Measurements from ENCODE around the gene TFCP2L1.

The TFCP2L1 gene

GRCh38 chr2:121184248-121184862 lies 100.6 kb downstream of the TFCP2L1 start:
- H3K9ac ChIP-seq (ENCODE audit: low read length) = no peak overlapping the region
- H3K36me3 ChIP-seq (ENCODE audit: control insufficient read depth, insufficient read depth, low read length) = no peaks in the 10 kb centered on the region
- no peak overlapping the region for H3K4me3 ChIP-seq (ENCODE audit: low read depth, low read length)
- no peak overlapping the region for H3K27ac ChIP-seq (ENCODE audit: low read depth, low read length)
- no peaks in the 10 kb centered on the region for H3K9me3 ChIP-seq (ENCODE audit: control insufficient read depth, insufficient read depth, low read depth, low read length)
- H3K27me3 ChIP-seq (ENCODE audit: control insufficient read depth, insufficient read depth, low read length) = no peaks in the 10 kb centered on the region
- no peaks in the 10 kb centered on the region for H3K4me1 ChIP-seq (ENCODE audit: control insufficient read depth, insufficient read depth, low read length)

DNA sequence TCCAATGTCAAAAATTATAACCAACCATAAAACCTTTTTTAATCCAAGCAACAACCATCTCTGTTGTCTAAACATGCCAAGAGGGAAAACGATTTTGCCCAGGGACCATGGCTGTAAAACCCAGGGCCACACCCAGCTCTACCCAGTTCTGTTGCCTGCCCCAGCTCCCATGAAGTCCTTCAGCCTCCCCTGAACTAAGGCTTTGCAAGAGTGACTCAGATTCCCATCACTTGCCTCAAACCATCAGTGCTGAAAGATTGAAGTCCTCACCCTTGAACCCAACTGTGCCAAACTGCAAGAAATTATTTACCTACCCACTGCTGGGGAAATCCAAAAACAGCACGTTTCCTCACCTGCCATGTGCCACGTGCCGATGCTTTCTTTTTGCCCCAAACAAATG lies 102.5 kb downstream of the TFCP2L1 start:
- Histone ChIP-seq H3K9me3 (ENCODE audit: control insufficient read depth, insufficient read depth, low read depth, low read length) (no peaks in the 10 kb centered on the region), H3K4me3 (ENCODE audit: low read depth, low read length) (no peak overlapping the region), H3K36me3 (ENCODE audit: control insufficient read depth, insufficient read depth, low read length) (no peaks in the 10 kb centered on the region), H3K27ac (ENCODE audit: low read depth, low read length) (no peak overlapping the region), H3K9ac (ENCODE audit: low read length) (no peak overlapping the region), H3K4me1 (ENCODE audit: control insufficient read depth, insufficient read depth, low read length) (no peaks in the 10 kb centered on the region), H3K27me3 (ENCODE audit: control insufficient read depth, insufficient read depth, low read length) (no peaks in the 10 kb centered on the region)

GRCh38 chr2:121179467-121179866 lies 105.5 kb downstream of the TFCP2L1 start:
- H3K27ac ChIP-seq (ENCODE audit: low read depth, low read length) = no peak overlapping the region
- no peaks in the 10 kb centered on the region for H3K9me3 ChIP-seq (ENCODE audit: control insufficient read depth, insufficient read depth, low read depth, low read length)
- no peak overlapping the region for H3K9ac ChIP-seq (ENCODE audit: low read length)
- no peaks in the 10 kb centered on the region for H3K27me3 ChIP-seq (ENCODE audit: control insufficient read depth, insufficient read depth, low read length)
- no peak overlapping the region for H3K4me3 ChIP-seq (ENCODE audit: low read depth, low read length)
- no peaks in the 10 kb centered on the region for H3K4me1 ChIP-seq (ENCODE audit: control insufficient read depth, insufficient read depth, low read length)
- H3K36me3 ChIP-seq (ENCODE audit: control insufficient read depth, insufficient read depth, low read length) = no peaks in the 10 kb centered on the region

- Histone ChIP-seq H3K27me3 (ENCODE audit: control insufficient read depth, insufficient read depth, low read length) (no peaks in the 10 kb centered on the region), H3K9ac (ENCODE audit: low read length) (no peak overlapping the region), H3K9me3 (ENCODE audit: control insufficient read depth, insufficient read depth, low read depth, low read length) (no peaks in the 10 kb centered on the region), H3K4me3 (ENCODE audit: low read depth, low read length) (no peak overlapping the region), H3K36me3 (ENCODE audit: control insufficient read depth, insufficient read depth, low read length) (no peaks in the 10 kb centered on the region), H3K27ac (ENCODE audit: low read depth, low read length) (no peak overlapping the region), H3K4me1 (ENCODE audit: control insufficient read depth, insufficient read depth, low read length) (no peaks in the 10 kb centered on the region)
Measured at GRCh38 chr2:121178730-121179129, 106.3 kb downstream of the TFCP2L1 start.

DNA sequence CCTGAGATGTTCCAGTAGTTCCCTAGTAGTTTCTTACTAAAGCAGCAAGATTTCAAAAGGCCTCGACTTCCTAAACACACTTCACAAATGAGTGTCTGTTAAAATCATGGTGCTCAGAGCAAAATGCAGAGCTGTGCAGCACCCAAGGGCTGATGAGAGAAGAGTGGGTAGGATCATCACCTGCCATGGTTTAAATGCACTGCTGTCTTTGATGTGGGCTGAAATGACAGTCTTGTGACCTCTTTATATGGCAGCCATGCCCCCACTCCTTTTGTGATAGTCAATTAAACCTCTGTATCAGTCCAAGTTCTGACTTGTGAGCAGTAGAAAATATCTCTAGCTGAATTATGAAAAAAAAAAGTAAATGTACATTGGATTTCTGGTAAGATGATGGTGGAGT lies 107.1 kb downstream of the TFCP2L1 start:
- no peak overlapping the region for H3K27ac ChIP-seq (ENCODE audit: low read depth, low read length)
- H3K4me1 ChIP-seq (ENCODE audit: control insufficient read depth, insufficient read depth, low read length) = no peaks in the 10 kb centered on the region
- no peaks in the 10 kb centered on the region for H3K36me3 ChIP-seq (ENCODE audit: control insufficient read depth, insufficient read depth, low read length)
- no peak overlapping the region for H3K4me3 ChIP-seq (ENCODE audit: low read depth, low read length)
- H3K9me3 ChIP-seq (ENCODE audit: control insufficient read depth, insufficient read depth, low read depth, low read length) = no peaks in the 10 kb centered on the region
- H3K9ac ChIP-seq (ENCODE audit: low read length) = no peak overlapping the region
- H3K27me3 ChIP-seq (ENCODE audit: control insufficient read depth, insufficient read depth, low read length) = no peaks in the 10 kb centered on the region

DNA sequence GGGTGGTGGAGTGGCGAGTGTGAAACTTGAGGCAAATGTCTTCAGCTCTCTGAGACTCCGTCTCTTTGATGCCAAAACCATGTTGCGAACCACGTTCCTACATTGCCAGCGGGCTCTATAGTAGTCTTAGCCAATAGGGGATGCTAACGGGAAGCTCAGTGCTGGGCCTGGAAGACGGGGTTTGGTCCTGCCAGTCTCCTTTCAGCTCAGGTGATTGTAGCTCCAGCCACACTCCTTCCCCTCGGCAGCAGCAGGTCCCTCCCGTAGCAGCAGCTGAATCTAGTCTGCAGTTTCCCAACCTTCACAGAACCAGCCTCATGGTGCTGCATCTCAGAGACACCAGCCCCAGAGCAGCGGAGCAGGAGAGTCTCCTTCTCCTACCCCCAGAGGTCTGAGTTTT lies 109.7 kb downstream of the TFCP2L1 start:
- no peaks in the 10 kb centered on the region for H3K36me3 ChIP-seq (ENCODE audit: control insufficient read depth, insufficient read depth, low read length)
- H3K27me3 ChIP-seq (ENCODE audit: control insufficient read depth, insufficient read depth, low read length) = no peaks in the 10 kb centered on the region
- H3K4me3 ChIP-seq (ENCODE audit: low read depth, low read length) = no peak overlapping the region
- no peak overlapping the region for H3K9ac ChIP-seq (ENCODE audit: low read length)
- H3K9me3 ChIP-seq (ENCODE audit: control insufficient read depth, insufficient read depth, low read depth, low read length) = 0 out of 2 replicates have a peak, but pooled peaks cover 5% of the 10 kb centered on the region
- no peaks in the 10 kb centered on the region for H3K4me1 ChIP-seq (ENCODE audit: control insufficient read depth, insufficient read depth, low read length)
- no peak overlapping the region for H3K27ac ChIP-seq (ENCODE audit: low read depth, low read length)

DNA sequence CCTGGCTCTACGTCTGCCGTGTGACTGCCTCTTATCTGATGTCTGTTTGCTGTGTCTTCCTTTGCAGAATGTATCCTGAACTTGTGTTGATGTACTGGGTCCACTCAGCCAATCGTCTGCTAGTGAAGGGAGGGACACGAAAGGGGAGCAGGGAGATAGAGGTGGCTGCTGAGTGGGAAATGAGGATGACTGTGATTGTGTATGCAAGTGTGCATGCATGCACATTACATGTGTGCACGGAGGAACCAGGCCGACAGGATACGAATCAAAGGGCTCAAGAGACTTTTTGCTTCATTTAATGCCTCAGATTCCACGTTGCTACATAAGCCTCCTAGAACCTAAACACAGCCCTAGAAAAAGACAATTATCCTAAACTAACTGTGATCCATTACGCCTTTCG lies 111.2 kb downstream of the TFCP2L1 start:
- Histone ChIP-seq H3K36me3 (ENCODE audit: control insufficient read depth, insufficient read depth, low read length) (no peaks in the 10 kb centered on the region), H3K9me3 (ENCODE audit: control insufficient read depth, insufficient read depth, low read depth, low read length) (0 out of 2 replicates have a peak, but pooled peaks cover 5% of the 10 kb centered on the region), H3K27ac (ENCODE audit: low read depth, low read length) (no peak overlapping the region), H3K9ac (ENCODE audit: low read length) (no peak overlapping the region), H3K4me3 (ENCODE audit: low read depth, low read length) (no peak overlapping the region), H3K4me1 (ENCODE audit: control insufficient read depth, insufficient read depth, low read length) (no peaks in the 10 kb centered on the region), H3K27me3 (ENCODE audit: control insufficient read depth, insufficient read depth, low read length) (no peaks in the 10 kb centered on the region)

DNA sequence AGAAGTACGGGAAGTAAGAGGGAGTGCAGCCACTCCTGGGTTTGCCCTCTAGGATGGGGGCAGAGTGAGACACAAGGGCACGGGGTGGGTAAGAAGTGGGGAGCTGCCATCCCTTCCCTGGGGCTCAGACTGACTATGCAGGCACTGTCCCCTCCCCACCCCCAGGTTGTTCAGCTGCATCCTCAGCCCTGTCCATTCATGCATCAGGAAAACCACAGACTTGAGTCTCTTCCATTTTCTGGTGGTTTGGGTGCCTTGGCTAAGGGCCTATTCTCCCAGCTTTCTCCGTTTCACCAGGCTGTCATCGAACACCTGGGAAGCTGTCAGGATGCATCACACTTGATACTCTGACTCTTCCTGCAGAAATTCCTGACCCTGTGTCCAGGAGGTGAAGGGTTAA lies 111.9 kb downstream of the TFCP2L1 start:
- Histone ChIP-seq H3K9me3 (ENCODE audit: control insufficient read depth, insufficient read depth, low read depth, low read length) (0 out of 2 replicates have a peak, but pooled peaks cover 5% of the 10 kb centered on the region), H3K4me1 (ENCODE audit: control insufficient read depth, insufficient read depth, low read length) (no peaks in the 10 kb centered on the region), H3K36me3 (ENCODE audit: control insufficient read depth, insufficient read depth, low read length) (no peaks in the 10 kb centered on the region), H3K4me3 (ENCODE audit: low read depth, low read length) (no peak overlapping the region), H3K27ac (ENCODE audit: low read depth, low read length) (no peak overlapping the region), H3K27me3 (ENCODE audit: control insufficient read depth, insufficient read depth, low read length) (no peaks in the 10 kb centered on the region), H3K9ac (ENCODE audit: low read length) (no peak overlapping the region)

- Histone ChIP-seq H3K4me1 (ENCODE audit: control insufficient read depth, insufficient read depth, low read length) (no peaks in the 10 kb centered on the region), H3K9me3 (ENCODE audit: control insufficient read depth, insufficient read depth, low read depth, low read length) (0 out of 2 replicates have a peak, but pooled peaks cover 5% of the 10 kb centered on the region), H3K9ac (ENCODE audit: low read length) (no peak overlapping the region), H3K27me3 (ENCODE audit: control insufficient read depth, insufficient read depth, low read length) (no peaks in the 10 kb centered on the region), H3K36me3 (ENCODE audit: control insufficient read depth, insufficient read depth, low read length) (no peaks in the 10 kb centered on the region), H3K4me3 (ENCODE audit: low read depth, low read length) (no peak overlapping the region), H3K27ac (ENCODE audit: low read depth, low read length) (no peak overlapping the region)
Measured at GRCh38 chr2:121172456-121172855, 112.5 kb downstream of the TFCP2L1 start.

GRCh38 chr2:121171625-121172119 lies 113.3 kb downstream of the TFCP2L1 start:
- no peaks in the 10 kb centered on the region for H3K36me3 ChIP-seq (ENCODE audit: control insufficient read depth, insufficient read depth, low read length)
- H3K9ac ChIP-seq (ENCODE audit: low read length) = no peak overlapping the region
- no peaks in the 10 kb centered on the region for H3K4me1 ChIP-seq (ENCODE audit: control insufficient read depth, insufficient read depth, low read length)
- H3K27me3 ChIP-seq (ENCODE audit: control insufficient read depth, insufficient read depth, low read length) = no peaks in the 10 kb centered on the region
- no peak overlapping the region for H3K27ac ChIP-seq (ENCODE audit: low read depth, low read length)
- no peak overlapping the region for H3K4me3 ChIP-seq (ENCODE audit: low read depth, low read length)
- H3K9me3 ChIP-seq (ENCODE audit: control insufficient read depth, insufficient read depth, low read depth, low read length) = 0 out of 2 replicates have a peak, but pooled peaks cover 5% of the 10 kb centered on the region

GRCh38 chr2:121170577-121170976 lies 114.4 kb downstream of the TFCP2L1 start:
- Histone ChIP-seq H3K9me3 (ENCODE audit: control insufficient read depth, insufficient read depth, low read depth, low read length) (0 out of 2 replicates have a peak, but pooled peaks cover 5% of the 10 kb centered on the region), H3K9ac (ENCODE audit: low read length) (no peak overlapping the region), H3K4me1 (ENCODE audit: control insufficient read depth, insufficient read depth, low read length) (no peaks in the 10 kb centered on the region), H3K4me3 (ENCODE audit: low read depth, low read length) (no peak overlapping the region), H3K27ac (ENCODE audit: low read depth, low read length) (no peak overlapping the region), H3K36me3 (ENCODE audit: control insufficient read depth, insufficient read depth, low read length) (no peaks in the 10 kb centered on the region), H3K27me3 (ENCODE audit: control insufficient read depth, insufficient read depth, low read length) (no peaks in the 10 kb centered on the region)

Data from HUES6 (cell line).